Spinal cord (tissue), 10 donors: Measurements from ENCODE around the gene RETREG1. TPM values are rescaled to one million over a fixed set of nuclear protein-coding genes. Genes with fewer than 3 reads are reported as not detected.
"Not testable (repeated sequence)": the region's sequence is repeated elsewhere in the genome, so short reads cannot be mapped to it uniquely, and the experiment has no call there.

Experiments
- DNase-seq, 6 donors: peaks; one replicate each; pipeline versions ENCODE4 v3.0.0 to v3.0.0-alpha.2; 2013 to 2015; ENCODE audit warnings: low spot score in 6 of 6, low read depth in 4 of 6
- H3K27ac ChIP-seq: one replicate; pipeline ENCODE4 v1.5.1; 2013; ENCODE audit warnings: low read depth, low read length, control low read depth
- H3K27me3 ChIP-seq: one replicate; pipeline ENCODE4 v1.6.1; 2013; ENCODE audit warnings: low read length; ENCODE audit not compliant: control insufficient read depth, insufficient read depth
- H3K36me3 ChIP-seq: one replicate; pipeline ENCODE4 v1.6.1; 2013; ENCODE audit warnings: low read length; ENCODE audit not compliant: control insufficient read depth, insufficient read depth
- H3K4me1 ChIP-seq: one replicate; pipeline ENCODE4 v1.6.1; 2013; ENCODE audit warnings: low read length; ENCODE audit not compliant: control insufficient read depth, insufficient read depth
- H3K4me3 ChIP-seq: one replicate; pipeline ENCODE4 v1.5.1; 2013; ENCODE audit warnings: low read depth, low read length, control low read depth
- H3K9me3 ChIP-seq: one replicate; pipeline ENCODE4 v1.6.1; 2013; ENCODE audit warnings: low read length; ENCODE audit not compliant: control insufficient read depth, insufficient read depth
- WGBS: methylation state at CpG from one replicate; pipeline ENCODE4 v1.1.5; 2013; ENCODE audit warnings: missing lambda C conversion rate; ENCODE audit not compliant: insufficient coverage; 5-methylcytosine and 5-hydroxymethylcytosine counted together
- polyA plus RNA-seq, 2 donors: library from polyadenylated mRNA; unstranded; fragments of 120-200 nt; gene quantifications; one replicate each; pipeline ENCODE4 v1.2.1, GENCODE V29; 2013; ENCODE audit not compliant: insufficient read length in 2 of 2
- total RNA-seq, 2 donors: library from RNA; depleted of rRNA in 1 of 2; stranded (reverse); fragments of 120-200 nt in 1 of 2; fragments of >200 nt in 1 of 2; gene quantifications; one replicate each; pipeline versions ENCODE4 v1.2.3 to v1.2.4, GENCODE V29; 2013 to 2014
- donor health status: healthy.

Gene RETREG1
- total and polyA plus RNA-seq, 4 donors: 42.0 to 120 (median 56.6) TPM

DNA sequence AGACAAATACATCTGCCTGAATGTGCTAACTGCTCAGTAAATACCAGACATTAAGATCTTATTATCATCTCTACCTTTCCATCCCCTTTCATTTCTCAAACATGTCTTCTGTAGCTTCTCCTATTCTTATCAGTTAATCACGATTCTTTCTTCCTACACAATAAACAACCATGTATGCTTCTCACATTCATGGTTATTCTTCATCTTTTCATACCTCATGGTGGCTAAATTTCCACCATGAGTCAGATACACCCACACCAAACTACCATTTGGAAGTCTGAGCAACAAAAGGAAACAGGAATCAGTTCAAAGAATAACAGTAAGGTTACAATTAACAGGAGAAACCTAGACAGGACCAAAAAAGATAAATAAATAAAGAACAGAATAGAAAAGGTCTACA, 158.9 kb downstream of the RETREG1 start:
- 90% methylated on average over 1 of the region's 1 CpG for WGBS
- Histone ChIP-seq H3K27me3 (no peaks in the 10 kb centered on the region), H3K9me3 (no peaks in the 10 kb centered on the region), H3K36me3 (peaks cover 18% of the 10 kb centered on the region), H3K4me1 (no peaks in the 10 kb centered on the region), H3K27ac (no peak overlapping the region), H3K4me3 (no peak overlapping the region)
- no peak for DNase-seq

DNA sequence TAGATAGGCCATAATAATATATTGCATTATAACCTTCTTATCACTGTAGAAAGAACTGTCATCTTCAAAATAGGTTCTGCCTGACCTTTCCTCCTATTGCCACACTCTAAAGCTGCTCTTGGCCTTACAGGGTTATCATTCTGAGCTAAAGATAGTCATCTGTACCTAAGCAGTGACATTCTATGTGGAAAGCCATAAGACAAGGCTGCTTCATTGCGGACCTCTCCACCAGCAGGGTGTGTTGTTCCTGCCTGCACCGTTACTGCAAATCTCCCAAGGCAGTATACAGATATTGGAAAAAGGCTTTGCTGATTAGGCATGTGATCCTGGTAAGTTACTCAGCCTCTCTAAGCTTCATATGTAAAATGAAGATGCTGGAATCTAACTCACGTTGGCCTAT, 159.3 kb downstream of the RETREG1 start:
- no peak overlapping the region for H3K4me3 ChIP-seq
- 90% methylated on average over 2 of the region's 3 CpGs for WGBS

DNA sequence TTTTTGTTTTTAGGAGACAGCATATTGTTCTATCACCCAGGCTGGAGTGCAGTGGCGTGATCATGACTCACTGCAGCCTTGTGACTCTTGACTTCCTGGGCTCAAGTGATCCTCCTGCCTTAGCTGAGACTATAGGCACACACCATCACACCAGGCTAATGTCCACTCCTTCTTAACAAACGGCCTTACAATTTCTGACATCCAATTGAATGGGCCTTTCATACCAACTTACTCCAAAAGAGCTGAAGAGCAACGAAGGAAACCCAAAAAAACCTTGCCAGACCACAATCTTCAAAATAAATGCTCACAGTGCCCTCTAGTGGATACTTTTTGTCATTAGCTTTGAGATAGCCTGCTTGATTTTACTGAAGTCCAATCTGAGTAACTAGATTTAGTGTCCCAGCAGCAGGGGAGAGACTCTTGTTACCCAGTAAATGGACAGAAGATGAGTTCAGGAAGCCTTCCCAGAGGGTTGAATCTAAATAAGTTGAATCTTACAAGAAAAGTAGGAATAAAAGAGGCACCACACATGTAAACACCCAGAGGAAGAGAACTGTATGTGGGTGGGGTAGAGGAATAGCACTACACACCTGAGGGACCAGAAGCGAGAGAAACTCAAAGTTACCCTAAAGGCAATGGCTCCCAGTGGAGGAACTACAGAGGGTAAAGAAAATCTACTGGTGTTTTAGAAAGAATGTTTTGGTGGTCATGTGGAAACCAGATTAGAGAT, 160.5 kb downstream of the RETREG1 start:
- Histone ChIP-seq H3K4me1 (no peaks in the 10 kb centered on the region), H3K9me3 (no peaks in the 10 kb centered on the region), H3K27ac (no peak overlapping the region), H3K36me3 (peaks cover 13% of the 10 kb centered on the region), H3K27me3 (no peaks in the 10 kb centered on the region), H3K4me3 (no peak overlapping the region)
- 68% methylated on average over 3 of the region's 4 CpGs for WGBS
- peak; percentile 53 to 96 (median 72) for DNase-seq

More for the DNA sequence above, 159.3 kb downstream of the RETREG1 start:
- no peaks in the 10 kb centered on the region for H3K4me1 ChIP-seq
- H3K27me3 ChIP-seq: no peaks in the 10 kb centered on the region
- peaks cover 15% of the 10 kb centered on the region for H3K36me3 ChIP-seq
- no peaks in the 10 kb centered on the region for H3K9me3 ChIP-seq
- no peak for DNase-seq
- H3K27ac ChIP-seq: no peak overlapping the region

DNA sequence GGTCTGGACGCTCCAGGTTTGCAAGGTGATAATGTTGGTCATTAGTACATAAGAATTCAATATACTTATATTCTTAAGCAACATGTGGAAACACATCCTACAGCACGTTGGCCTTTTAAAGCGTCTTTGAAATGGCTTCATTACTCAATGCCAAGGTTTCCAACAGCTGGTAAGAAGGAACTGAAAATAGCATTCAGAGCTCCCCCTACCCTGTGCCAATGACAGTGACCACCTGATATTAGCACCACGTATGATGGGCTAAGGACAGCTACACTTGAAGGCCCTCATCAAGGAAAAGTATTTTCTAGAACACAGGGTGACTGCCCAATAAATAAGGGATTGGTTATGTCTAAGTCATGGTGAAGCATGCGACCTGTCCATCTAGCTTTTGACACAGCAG, 161.1 kb downstream of the RETREG1 start:
- H3K27ac ChIP-seq: no peak overlapping the region
- peaks cover 15% of the 10 kb centered on the region for H3K36me3 ChIP-seq
- H3K27me3 ChIP-seq: no peaks in the 10 kb centered on the region
- 100% methylated on average over 1 of the region's 5 CpGs for WGBS
- DNase-seq: no peak
- H3K9me3 ChIP-seq: no peaks in the 10 kb centered on the region
- H3K4me3 ChIP-seq: no peak overlapping the region
- H3K4me1 ChIP-seq: no peaks in the 10 kb centered on the region

DNA sequence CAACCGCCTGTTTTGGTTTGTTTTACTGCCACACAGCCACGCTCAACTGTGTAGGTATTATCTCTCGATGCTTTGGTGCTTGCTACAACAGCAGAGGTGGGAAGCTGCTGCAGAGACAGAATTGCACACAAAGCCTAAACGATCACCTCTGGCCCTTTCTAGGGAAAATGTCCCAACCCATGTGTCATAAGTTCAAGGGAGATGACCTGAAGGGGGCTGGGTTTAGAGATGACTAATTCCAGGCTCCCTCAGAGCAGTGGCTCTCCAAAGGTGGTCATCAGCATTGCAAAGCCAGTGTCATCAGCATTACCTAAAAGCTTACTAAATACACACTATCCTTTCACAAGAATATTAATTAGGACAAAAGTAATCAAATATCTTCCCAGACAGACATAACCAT, 162.1 kb downstream of the RETREG1 start:
- Histone ChIP-seq H3K27ac (no peak overlapping the region), H3K4me1 (no peaks in the 10 kb centered on the region), H3K9me3 (no peaks in the 10 kb centered on the region), H3K27me3 (no peaks in the 10 kb centered on the region), H3K36me3 (peaks cover 19% of the 10 kb centered on the region), H3K4me3 (no peak overlapping the region)
- WGBS: 97% methylated on average over 4 of the region's 4 CpGs
- DNase-seq: no peak

DNA sequence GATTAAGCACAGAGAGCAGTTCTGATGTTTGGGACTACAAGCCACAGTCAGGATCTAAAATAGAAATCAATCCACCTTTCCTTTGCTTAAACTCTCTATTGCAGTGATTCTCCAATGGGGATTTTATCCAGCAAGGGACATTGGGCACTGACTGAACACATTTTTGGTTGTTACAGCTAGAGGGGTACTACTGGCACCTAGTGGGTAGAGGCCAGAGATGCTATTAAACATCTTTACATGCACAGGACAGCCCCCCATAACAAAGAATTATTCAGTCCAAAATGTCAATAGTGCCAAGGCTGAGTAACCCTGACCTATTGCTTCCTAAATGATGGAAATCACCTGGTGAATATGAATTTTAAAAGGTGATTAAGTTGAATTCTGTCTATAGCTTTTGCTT, 163.2 kb downstream of the RETREG1 start:
- peak in 3 of 6 donors; percentile 22 to 87 (median 41) for DNase-seq
- Histone ChIP-seq H3K9me3 (no peaks in the 10 kb centered on the region), H3K4me1 (no peaks in the 10 kb centered on the region), H3K4me3 (no peak overlapping the region), H3K36me3 (peaks cover 28% of the 10 kb centered on the region), H3K27ac (no peak overlapping the region), H3K27me3 (no peaks in the 10 kb centered on the region)

DNA sequence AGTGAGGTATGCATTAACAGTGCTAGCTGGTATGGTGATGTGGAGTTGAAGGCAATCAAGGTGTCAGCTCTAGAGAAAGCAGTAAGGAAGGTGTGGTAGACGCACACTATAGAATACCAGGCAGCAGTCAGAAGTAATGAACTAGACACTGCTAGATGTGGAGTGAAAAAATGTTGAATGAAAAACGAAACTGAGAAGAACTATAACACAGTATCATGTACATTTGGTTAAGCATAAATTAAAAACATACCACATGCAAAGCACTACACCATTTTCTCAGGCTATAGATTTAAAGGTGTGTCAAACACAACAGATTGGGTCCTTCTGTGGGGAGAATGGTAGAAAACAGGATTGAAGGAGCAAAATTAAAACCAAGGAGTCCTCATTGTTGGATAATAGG, 166.6 kb downstream of the RETREG1 start:
- H3K27me3 ChIP-seq: no peaks in the 10 kb centered on the region
- no peak overlapping the region for H3K4me3 ChIP-seq
- no peaks in the 10 kb centered on the region for H3K9me3 ChIP-seq
- no peaks in the 10 kb centered on the region for H3K4me1 ChIP-seq
- DNase-seq: no peak
- no CpG with 5 or more reads among the region's 2 CpGs for whole genome bisulfite sequencing
- peaks cover 33% of the 10 kb centered on the region for H3K36me3 ChIP-seq
- no peak overlapping the region for H3K27ac ChIP-seq

DNA sequence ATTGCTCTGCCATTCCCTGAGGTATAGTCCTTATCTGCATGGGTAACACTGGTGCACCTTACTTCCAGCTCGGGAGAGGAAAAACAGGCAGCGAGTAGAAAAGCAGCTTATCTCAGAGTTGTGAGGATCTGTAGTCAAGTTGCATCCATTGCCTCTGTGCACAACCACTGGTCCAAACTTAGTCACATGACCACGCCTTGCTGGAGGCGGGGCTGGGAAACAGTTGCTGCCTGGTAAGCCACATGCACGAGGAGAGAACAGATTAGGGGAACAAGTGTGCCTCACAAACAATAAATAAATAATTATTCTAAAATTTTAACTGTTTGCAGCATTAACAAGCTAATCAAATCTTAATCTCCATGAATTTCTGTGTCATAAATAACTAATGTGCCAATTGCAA, 169.8 kb downstream of the RETREG1 start:
- Histone ChIP-seq H3K4me3 (no peak overlapping the region), H3K9me3 (no peaks in the 10 kb centered on the region), H3K27me3 (no peaks in the 10 kb centered on the region), H3K36me3 (peaks cover 29% of the 10 kb centered on the region), H3K4me1 (no peaks in the 10 kb centered on the region), H3K27ac (no peak overlapping the region)
- 94% methylated on average over 2 of the region's 5 CpGs for WGBS
- no peak for DNase-seq

DNA sequence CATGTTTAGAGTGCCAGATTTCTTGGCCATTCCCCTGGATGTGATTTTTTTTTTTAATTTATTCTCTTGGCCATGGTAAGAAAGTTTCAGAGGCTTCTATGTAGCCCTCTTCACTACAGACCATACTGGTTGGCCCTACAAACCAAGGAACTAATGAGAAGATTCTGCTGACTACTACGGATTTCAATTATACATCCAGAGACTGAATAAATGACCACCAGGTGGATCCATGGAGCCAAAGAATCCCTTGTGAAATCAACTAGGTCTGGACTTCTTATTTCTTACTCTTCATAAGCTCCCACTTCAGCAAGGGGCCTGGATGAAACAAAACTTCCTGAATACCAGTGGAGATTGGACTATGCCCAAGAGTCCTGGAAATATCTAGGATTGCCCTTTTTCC, 178.8 kb downstream of the RETREG1 start:
- no CpG with 5 or more reads among the region's 1 CpG for WGBS
- Histone ChIP-seq H3K4me1 (no peaks in the 10 kb centered on the region), H3K4me3 (no peak overlapping the region), H3K9me3 (no peaks in the 10 kb centered on the region), H3K27me3 (no peaks in the 10 kb centered on the region), H3K27ac (no peak overlapping the region), H3K36me3 (no peaks in the 10 kb centered on the region)
- DNase-seq: no peak

DNA sequence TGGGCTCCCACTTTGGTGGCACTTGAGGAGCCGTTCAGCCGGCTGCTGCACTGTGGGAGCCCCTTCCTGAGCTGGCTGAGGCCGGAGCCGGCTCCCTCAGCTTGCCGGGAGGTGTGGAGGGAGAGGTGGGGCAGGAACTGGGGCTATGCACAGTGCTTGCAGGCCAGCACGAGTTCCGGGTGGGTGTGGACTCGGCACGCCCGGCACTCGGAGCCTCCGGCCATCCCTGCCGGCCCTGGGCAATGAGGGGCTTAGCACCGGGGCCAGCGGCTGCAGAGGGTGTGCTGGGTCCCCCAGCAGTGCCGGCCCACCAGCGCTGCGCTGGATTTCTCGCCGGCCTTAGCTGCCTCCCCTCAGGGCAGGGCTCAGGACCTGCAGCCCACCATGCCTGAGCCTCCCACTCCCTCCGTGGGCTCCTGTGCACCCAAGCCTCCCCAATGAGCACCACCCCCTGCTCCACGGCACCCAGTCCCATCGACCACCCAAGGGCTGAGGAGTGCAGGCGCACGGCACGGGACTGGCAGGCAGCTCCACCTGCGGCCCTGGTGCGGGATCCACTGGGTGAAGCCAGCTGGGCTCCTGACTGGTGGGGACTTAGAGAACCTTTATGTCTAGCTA, 180.6 kb downstream of the RETREG1 start:
- DNase-seq, H3K4me3 ChIP-seq, H3K36me3 ChIP-seq: not testable (repeated sequence)

More for the DNA sequence above, 180.6 kb downstream of the RETREG1 start:
- H3K27me3 ChIP-seq, H3K4me1 ChIP-seq, H3K27ac ChIP-seq, H3K9me3 ChIP-seq: not testable (repeated sequence)
- WGBS: 93% methylated on average over 20 of the region's 28 CpGs
